ENCODE measurements around the gene RFTN2.
"Not testable (repeated sequence)": the region's sequence is repeated elsewhere in the genome, so short reads cannot be mapped to it uniquely, and the experiment has no call there.

The RFTN2 gene

DNA sequence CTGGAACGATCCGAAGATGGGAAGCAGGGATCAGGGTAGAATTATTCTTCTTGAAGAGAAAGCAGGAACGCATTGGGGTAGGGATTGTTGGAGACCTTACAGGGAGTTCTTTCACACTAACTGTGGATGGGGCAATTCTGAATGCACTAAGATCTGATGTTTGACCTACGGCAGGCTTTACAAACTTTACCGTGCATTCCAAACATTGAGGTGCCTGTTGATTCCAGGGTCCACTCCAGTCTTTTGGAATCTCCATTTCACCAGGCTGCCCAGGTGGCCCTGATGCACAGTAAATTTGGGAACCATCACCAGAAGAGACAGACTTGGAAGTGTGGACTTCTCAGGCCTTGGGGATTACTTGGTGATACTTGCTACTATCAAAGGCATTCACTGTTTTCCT is 76.9 kb downstream of the RFTN2 start:
- DNase-seq (ENCODE audit: extremely low read depth, low read depth): no peak
- TF ChIP-seq, protein P1, sequence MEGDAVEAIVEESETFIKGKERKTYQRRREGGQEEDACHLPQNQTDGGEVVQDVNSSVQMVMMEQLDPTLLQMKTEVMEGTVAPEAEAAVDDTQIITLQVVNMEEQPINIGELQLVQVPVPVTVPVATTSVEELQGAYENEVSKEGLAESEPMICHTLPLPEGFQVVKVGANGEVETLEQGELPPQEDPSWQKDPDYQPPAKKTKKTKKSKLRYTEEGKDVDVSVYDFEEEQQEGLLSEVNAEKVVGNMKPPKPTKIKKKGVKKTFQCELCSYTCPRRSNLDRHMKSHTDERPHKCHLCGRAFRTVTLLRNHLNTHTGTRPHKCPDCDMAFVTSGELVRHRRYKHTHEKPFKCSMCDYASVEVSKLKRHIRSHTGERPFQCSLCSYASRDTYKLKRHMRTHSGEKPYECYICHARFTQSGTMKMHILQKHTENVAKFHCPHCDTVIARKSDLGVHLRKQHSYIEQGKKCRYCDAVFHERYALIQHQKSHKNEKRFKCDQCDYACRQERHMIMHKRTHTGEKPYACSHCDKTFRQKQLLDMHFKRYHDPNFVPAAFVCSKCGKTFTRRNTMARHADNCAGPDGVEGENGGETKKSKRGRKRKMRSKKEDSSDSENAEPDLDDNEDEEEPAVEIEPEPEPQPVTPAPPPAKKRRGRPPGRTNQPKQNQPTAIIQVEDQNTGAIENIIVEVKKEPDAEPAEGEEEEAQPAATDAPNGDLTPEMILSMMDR (IDR thresholded peaks at IDR 0.05; ENCODE audit: low read depth, low read length): no peak

DNA sequence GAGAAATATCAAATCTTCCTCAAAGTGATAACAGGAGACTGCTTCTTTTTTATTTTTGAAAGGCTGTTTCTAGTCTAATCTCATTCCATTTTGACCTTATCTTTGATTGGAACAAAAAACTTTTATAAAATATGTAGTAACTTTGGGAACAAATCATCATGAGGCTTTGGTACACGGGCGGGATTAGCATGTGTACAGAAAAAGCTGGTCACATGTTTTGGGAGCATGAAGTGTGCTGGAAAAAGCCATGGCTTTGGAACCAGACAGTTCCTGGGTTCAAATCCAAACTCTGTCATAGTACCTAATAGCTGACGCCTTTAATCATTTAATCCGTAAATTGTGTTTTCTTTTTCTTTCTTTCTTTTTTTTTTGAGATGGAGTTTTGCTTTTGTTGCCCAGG is 78.2 kb downstream of the RFTN2 start:
- TF ChIP-seq, protein P1 (IDR thresholded peaks at IDR 0.05; ENCODE audit: low read depth, low read length): no peak

DNA sequence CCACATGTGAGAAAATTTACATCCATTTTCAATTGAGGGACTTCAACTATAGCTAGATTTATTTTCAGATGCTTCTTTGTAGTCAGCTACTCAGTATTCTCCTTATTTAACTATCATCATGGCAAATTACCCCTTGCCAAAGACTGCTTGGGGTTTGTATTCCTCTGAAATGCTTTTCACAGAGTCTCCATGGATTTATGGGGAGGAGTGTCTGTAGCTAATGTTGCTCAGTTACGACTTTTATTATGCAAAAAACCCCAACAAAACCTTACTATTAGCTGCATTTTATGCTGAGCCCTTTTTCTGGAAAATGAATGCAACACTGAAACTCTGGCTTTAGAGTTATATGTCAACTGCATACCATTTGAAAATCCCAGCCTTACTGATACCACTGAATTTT is 78.6 kb downstream of the RFTN2 start:
- TF ChIP-seq, protein P1 (IDR thresholded peaks at IDR 0.05; ENCODE audit: low read depth, low read length): no peak
- no peak for DNase-seq (ENCODE audit: extremely low read depth, low read depth)

More for the DNA sequence above, 78.2 kb downstream of the RFTN2 start:
- no peak for DNase-seq (ENCODE audit: extremely low read depth, low read depth)

DNA sequence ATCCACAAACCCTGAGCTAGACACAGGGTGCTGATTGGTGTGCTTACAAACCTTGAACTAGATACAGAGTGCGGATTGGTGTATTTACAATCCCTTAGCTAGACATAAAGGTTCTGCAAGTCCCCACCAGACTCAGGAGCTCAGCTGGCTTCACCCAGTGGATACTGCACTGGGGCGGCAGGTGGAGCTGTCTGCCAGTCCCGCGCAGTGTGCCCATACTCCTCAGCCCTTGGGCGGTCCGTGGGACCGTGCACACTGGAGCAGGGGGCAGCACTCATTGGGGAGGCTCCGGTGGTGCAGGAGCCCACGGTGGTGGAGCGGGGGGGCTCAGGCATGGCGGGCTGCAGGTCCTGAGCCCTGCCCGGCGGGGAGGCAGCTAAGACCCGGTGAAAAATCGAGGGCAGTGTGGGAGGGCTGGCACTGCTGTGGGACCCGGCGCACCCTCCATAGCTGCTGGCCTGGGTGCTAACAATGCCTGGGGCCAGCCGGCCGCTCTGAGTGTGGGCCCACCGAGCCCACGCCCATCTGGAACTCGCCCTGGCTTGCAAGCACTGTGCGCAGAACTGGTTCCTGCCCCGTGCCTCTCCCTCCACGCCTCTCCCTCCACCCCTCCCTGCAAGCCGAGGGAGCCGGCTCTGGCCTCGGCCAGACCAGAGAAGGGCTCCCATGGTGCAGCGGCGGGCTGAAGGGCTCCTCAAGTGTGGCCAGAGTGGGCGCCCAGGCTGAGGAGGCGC is 83.9 kb downstream of the RFTN2 start:
- no peak for DNase-seq (ENCODE audit: extremely low read depth, low read depth)
- TF ChIP-seq, protein P1 (IDR thresholded peaks at IDR 0.05; ENCODE audit: low read depth, low read length): no peak

DNA sequence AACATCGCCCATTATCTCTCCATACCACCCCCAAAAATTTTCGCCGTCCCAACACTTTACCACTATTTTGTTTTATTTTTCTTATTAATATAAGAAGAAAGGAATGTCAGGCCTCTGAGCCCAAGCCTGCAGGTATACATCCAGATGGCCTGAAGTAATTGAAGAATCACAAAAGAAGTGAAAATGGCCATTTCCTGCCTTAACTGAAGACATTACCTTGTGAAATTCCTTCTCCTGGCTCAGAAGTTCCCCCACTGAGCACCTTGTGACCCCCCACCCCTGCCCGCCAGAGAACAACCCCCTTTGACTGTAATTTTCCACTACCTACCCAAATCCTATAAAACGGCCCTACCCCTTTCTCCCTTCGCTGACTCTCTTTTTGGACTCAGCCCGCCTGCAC is 88.1 kb downstream of the RFTN2 start:
- not testable (repeated sequence) for DNase-seq (ENCODE audit: extremely low read depth, low read depth)

DNA sequence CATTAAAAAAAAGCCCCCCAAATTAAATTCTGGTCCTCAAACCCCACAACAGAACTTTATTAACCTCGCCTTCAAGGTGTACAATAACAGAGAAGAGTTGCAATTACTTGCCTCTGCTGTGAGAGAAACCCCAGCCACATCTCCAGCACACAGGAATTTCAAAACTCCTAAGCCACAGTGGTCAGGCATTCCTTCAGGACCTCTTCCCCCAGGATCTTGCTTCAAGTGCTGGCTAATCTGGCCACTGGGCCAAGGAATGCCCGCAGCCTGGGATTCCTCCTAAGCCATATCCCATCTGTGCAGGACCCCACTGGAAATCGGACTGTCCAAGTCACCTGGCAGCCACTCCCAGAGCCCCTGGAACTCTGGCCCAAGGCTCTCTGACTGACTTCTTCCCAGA is 95.2 kb downstream of the RFTN2 start:
- DNase-seq (ENCODE audit: extremely low read depth, low read depth): not testable (repeated sequence)

DNA sequence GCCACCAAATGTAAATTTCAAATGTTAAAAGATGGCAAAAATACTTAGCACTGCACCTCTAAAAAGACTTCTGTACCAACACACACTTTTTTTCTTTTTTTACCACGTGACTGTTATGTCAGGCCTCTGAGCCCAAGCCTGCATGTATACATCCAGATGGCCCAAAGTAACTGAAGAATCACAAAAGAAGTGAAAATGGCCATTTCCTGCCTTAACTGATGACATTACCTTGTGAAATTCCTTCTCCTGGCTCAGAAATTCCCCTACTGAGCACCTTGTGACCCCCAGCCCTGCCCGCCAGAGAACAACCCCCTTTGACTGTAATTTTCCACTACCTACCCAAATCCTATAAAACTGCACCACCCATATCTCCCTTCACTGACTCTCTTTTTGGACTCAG is 97.1 kb downstream of the RFTN2 start:
- DNase-seq (ENCODE audit: extremely low read depth, low read depth): not testable (repeated sequence)

DNA sequence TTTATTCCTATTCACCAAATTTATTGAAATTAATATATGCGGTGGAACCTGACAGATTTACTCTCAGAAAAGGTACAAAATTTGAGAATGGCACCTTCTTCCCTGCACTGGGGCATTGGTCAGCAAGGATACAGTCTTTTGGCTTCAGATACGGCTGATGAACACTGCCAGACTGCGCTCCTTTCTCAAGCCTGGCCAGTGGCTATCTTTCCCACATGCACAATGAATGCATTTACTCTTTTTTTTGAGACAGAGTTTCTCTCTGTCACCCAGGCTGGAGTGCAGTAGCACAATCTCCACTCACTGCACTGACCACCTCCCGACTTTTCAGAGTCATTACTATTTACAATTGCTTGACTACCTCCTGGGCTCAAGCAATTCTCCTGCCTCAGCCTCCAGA is 97.9 kb downstream of the RFTN2 start:
- TF ChIP-seq, protein P1 (IDR thresholded peaks at IDR 0.05; ENCODE audit: low read depth, low read length): no peak

DNA sequence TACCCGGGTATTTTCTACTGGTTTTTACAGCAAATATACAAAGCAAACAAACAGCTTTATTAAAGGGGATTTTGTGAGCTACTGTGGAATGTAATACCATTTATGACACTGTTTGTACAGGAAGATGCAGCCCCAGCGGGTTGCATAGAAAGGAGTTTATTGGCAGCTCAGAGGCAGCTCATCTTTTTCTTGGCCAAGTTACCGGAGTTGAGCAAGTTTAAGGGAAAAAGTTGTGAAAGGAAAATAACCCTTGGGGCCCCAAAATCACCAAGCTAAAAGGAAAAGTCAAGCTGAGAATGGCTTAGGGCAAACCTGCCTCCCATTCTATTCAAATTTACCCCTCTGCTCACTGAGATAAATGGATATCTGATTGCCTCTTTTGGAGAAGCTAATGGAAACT is 98.8 kb downstream of the RFTN2 start:
- TF ChIP-seq, protein P1 (IDR thresholded peaks at IDR 0.05; ENCODE audit: low read depth, low read length): no peak
- DNase-seq (ENCODE audit: extremely low read depth, low read depth): no peak

More for the DNA sequence above, 97.9 kb downstream of the RFTN2 start:
- no peak for DNase-seq (ENCODE audit: extremely low read depth, low read depth)

Measured in AG09319 (cell line).